Neural crest cell (in vitro differentiated cells): ENCODE measurements around the gene GDF2. TPM values are rescaled to one million over a fixed set of nuclear protein-coding genes. Genes with fewer than 3 reads are reported as not detected.

Source experiments
- DNase-seq: peaks from one replicate; pipeline ENCODE4 v3.0.0; 2021; ENCODE audit warnings: low read depth, mixed read lengths, low spot score
- H3K27ac Mint-ChIP-seq: one replicate; pipeline ENCODE4 v1.8.0; 2021; ENCODE audit warnings: mild to moderate bottlenecking, mixed read lengths; ENCODE audit not compliant: unreplicated experiment
- H3K27me3 Mint-ChIP-seq: 2 replicates; pipeline ENCODE4 v1.8.0; 2021; ENCODE audit warnings: low read depth, mild to moderate bottlenecking, mixed read lengths
- H3K36me3 Mint-ChIP-seq: 2 replicates; pipeline ENCODE4 v1.8.0; 2021; ENCODE audit warnings: low read depth, mild to moderate bottlenecking, mixed read lengths
- H3K4me1 Mint-ChIP-seq: 2 replicates; pipeline ENCODE4 v1.8.0; 2021; ENCODE audit warnings: mixed read lengths
- H3K4me3 Mint-ChIP-seq: one replicate; pipeline ENCODE4 v1.8.0; 2021; ENCODE audit warnings: mild to moderate bottlenecking, mixed read lengths
- H3K9me3 Mint-ChIP-seq: 2 replicates; pipeline ENCODE4 v1.8.0; 2021; ENCODE audit warnings: mixed read lengths
- CTCF ChIP-seq: fragments of 200-600 bp; sonication (generic); conservative IDR thresholded peaks from 2 replicates; pipeline ENCODE4 v1.5.0; 2021; ENCODE audit warnings: antibody characterized with exemption, mild to moderate bottlenecking
- total RNA-seq: library from RNA; stranded (reverse); gene quantifications from 2 replicates; pipeline ENCODE4 v1.2.1, GENCODE V29; 2021

The GDF2 gene
- total RNA-seq, 1 donor from 2014 or later = not detected

DNA sequence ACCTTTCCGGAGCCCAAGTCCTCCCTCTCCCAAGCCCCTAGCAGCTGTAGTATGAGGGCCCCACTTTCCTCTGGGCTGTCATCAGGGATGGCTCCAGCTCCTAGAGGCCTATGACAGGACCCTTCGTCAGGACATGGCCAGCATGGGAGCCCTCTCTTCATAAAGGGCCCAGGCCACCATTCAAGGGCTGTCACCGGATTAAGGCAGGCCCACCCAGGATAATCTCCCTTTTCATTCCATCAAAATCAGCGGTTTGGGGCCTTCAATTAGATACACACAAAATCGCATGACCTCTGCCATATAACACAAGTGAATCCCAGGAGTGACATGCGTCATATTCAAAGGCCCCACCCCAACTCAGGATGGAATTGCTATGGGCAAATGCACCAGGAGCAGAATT, 34.4 kb upstream of the GDF2 start:
- Mint-ChIP-seq H3K4me3 (no peak overlapping the region), H3K27me3 (peaks cover 3% of the 10 kb centered on the region)

GRCh38 chr10:47288236-47288635, 34.0 kb upstream of the GDF2 start:
- no peak for TF ChIP-seq CTCF
- no peak overlapping the region for H3K27ac Mint-ChIP-seq
- peaks cover 3% of the 10 kb centered on the region for H3K27me3 Mint-ChIP-seq
- H3K36me3 Mint-ChIP-seq = no peaks in the 10 kb centered on the region
- no peaks in the 10 kb centered on the region for H3K9me3 Mint-ChIP-seq
- no peak for DNase-seq
- H3K4me1 Mint-ChIP-seq = no peaks in the 10 kb centered on the region
- no peak overlapping the region for H3K4me3 Mint-ChIP-seq

More for the DNA sequence above, 34.4 kb upstream of the GDF2 start:
- DNase-seq = no peak
- TF ChIP-seq CTCF = no peak
- Mint-ChIP-seq H3K9me3 (no peaks in the 10 kb centered on the region), H3K27ac (no peak overlapping the region), H3K4me1 (no peaks in the 10 kb centered on the region), H3K36me3 (no peaks in the 10 kb centered on the region)

DNA sequence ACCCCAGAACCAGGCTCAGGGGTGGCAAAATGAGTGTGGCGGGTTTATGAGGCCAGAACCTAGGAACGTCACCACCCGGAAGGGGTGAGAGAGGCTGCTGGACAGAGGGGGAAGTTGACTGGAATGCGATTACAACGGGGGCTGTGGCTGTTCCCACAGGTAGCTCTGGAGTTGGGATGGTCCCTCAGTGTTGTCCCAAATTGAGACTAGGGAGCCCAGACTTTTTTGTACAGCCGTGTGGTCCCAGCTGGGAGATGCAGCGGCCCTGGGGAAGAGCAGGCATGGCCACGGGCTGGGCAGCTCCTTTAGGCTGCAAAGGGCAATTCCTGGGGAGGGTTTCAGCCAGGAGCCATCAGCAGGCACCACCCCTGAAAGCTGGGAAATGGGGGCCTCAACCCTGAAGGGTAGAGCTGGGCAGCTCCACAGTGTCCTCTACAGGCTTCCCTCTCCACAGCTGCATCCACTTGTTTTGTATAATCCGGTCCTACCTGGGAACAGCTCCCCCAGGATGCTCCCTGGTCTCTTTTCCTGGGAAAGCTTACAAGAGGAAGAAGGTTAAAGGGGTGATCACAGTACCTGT, 33.2 kb upstream of the GDF2 start:
- Mint-ChIP-seq H3K4me1 (no peaks in the 10 kb centered on the region), H3K4me3 (no peak overlapping the region), H3K27me3 (peaks cover 3% of the 10 kb centered on the region), H3K27ac (no peak overlapping the region), H3K9me3 (no peaks in the 10 kb centered on the region), H3K36me3 (no peaks in the 10 kb centered on the region)
- TF ChIP-seq CTCF = no peak
- no peak for DNase-seq

- TF ChIP-seq CTCF = no peak
- DNase-seq = no peak
- Mint-ChIP-seq H3K4me1 (no peaks in the 10 kb centered on the region), H3K27ac (no peak overlapping the region), H3K9me3 (no peaks in the 10 kb centered on the region), H3K4me3 (no peak overlapping the region), H3K27me3 (peaks cover 3% of the 10 kb centered on the region), H3K36me3 (no peaks in the 10 kb centered on the region)
These were observed 32.3 kb upstream of the GDF2 start for GRCh38 chr10:47289921-47290320.

GRCh38 chr10:47290338-47290737, 31.9 kb upstream of the GDF2 start:
- H3K9me3 Mint-ChIP-seq = no peaks in the 10 kb centered on the region
- no peak for TF ChIP-seq CTCF
- peaks cover 4% of the 10 kb centered on the region for H3K4me1 Mint-ChIP-seq
- no peak for DNase-seq
- no peaks in the 10 kb centered on the region for H3K36me3 Mint-ChIP-seq
- no peak overlapping the region for H3K4me3 Mint-ChIP-seq
- H3K27me3 Mint-ChIP-seq = peaks cover 3% of the 10 kb centered on the region
- no peak overlapping the region for H3K27ac Mint-ChIP-seq
